ENCODE data around the gene IRF6. TPM values are rescaled to one million over a fixed set of nuclear protein-coding genes. Genes with fewer than 3 reads are reported as not detected.
A peak's percentile ranks its signal among the peaks of the same experiment; 100 is the strongest.

IRF6 gene
- total RNA-seq, 4 donors from 2014 or later, result 0.44 to 1.4 (median 1.0) TPM

GRCh38 chr1:209849388-209849787, 43.4 kb upstream of the IRF6 start:
- DNase-seq (ENCODE audit: low spot score) (no peak), ATAC-seq (ENCODE audit: low FRiP score) (no peak)
- no peak for TF ChIP-seq CTCF (IDR thresholded peaks at IDR 0.05)

- TF ChIP-seq CTCF (IDR thresholded peaks at IDR 0.05), result no peak
- no peak for ATAC-seq (ENCODE audit: low FRiP score)
- DNase-seq (ENCODE audit: low spot score), result no peak
Measured at GRCh38 chr1:209845408-209845725, 39.4 kb upstream of the IRF6 start.

- DNase-seq (ENCODE audit: low spot score), result no peak
- no peak for TF ChIP-seq CTCF (IDR thresholded peaks at IDR 0.05)
- ATAC-seq (ENCODE audit: low FRiP score), result no peak
Measured at GRCh38 chr1:209844695-209845407, 38.9 kb upstream of the IRF6 start.

- DNase-seq (ENCODE audit: low spot score) (no peak), ATAC-seq (ENCODE audit: low FRiP score) (no peak)
- TF ChIP-seq CTCF (IDR thresholded peaks at IDR 0.05), result no peak
Measured at GRCh38 chr1:209840611-209841010, 34.7 kb upstream of the IRF6 start.

- ATAC-seq (ENCODE audit: low FRiP score) (peak; percentile 72), DNase-seq (ENCODE audit: low spot score) (no peak)
- TF ChIP-seq CTCF (IDR thresholded peaks at IDR 0.05), result no peak
Measured at GRCh38 chr1:209839875-209840546, 34.1 kb upstream of the IRF6 start.

GRCh38 chr1:209838537-209838936, 32.6 kb upstream of the IRF6 start:
- TF ChIP-seq CTCF (IDR thresholded peaks at IDR 0.05), result no peak
- no peak for ATAC-seq (ENCODE audit: low FRiP score)
- DNase-seq (ENCODE audit: low spot score), result no peak

- TF ChIP-seq CTCF (IDR thresholded peaks at IDR 0.05), result no peak
- DNase-seq (ENCODE audit: low spot score) (no peak), ATAC-seq (ENCODE audit: low FRiP score) (no peak)
Measured at GRCh38 chr1:209837671-209838070, 31.7 kb upstream of the IRF6 start.
